C1 segment of cervical spinal cord (tissue), 14 donors: Measurements from ENCODE around the gene SCP2.

Source experiments
- DNase-seq, 14 donors: peaks; one replicate each; lab custom pipeline; 2025; lab: John Stamatoyannopoulos, UW

SCP2 gene

DNA sequence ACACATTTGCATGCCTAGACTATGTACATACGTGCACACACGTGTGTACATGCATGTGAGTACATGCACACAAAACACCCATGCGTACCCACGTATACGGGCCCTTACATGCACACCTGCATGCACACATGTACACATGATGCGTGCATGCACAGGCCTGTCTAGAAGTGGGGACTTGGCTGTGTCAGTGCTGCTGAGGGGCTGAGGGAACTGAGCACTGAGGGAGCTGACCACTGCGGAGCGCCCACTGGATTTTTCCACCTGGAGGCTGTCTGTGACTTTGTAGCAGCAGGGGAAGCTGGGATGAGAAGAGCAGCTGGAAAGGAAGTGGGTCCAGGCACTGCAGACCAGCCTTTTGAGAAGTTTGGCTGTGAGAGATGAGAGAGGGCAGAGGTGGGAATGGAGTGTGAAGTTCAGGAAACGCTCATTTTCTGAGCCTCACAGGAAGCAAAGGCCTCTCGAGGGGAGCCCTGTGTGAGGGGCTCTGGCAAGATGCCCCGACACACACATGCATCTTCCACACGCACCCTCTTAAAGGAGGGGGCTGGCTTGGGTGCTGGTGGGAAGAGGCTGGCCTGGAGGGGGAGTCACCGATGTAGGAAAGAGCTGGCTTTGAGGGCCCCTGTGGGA lies 155.9 kb downstream of the SCP2 start:
- no peak for DNase-seq

DNA sequence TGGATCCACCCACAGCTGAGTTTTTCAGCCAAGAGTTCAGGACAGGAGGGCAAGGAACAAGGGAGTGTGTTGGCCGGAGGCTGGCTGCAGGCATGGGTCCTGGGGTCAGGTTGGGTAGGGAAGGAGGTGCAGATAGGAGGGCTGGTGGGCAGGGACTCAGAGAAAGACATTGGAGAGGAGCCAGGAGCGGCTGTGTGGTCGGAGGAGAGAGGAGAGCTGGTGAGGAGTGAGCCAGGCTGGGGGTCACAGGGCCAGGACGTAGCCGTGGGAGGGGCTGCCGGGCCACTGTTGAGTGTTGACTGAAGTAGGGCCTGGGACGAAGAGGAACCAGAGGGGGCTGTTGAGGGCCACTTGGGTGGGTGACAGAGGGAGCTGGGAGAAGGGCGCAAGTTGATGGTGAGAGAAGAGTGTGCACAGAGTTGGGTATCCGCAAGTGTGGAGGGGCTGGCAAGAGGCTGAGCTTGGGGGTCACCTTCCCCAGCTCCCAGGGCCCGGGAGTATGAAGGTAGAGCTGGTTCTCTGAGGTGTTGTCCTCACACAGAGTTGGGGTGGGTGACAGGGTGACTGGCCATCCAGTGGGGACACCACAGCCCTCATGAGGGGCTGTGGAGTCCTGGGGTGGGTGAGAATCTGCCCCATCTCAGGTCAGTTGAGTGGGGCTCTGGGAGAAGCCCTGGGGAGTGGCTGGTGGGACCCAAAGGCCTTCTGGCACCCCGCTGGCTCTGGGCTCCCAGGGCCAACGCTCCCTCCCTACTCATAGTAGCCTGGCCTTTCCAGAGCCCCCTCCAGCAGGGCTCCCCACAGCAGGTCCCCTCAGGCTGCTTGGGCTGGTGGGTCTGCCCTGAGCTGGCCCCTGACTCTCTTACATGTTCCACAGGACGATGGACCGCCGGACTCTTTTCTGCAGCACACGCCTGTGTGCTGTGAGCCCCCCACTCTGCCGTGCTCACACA lies 156.8 kb downstream of the SCP2 start:
- no peak for DNase-seq

DNA sequence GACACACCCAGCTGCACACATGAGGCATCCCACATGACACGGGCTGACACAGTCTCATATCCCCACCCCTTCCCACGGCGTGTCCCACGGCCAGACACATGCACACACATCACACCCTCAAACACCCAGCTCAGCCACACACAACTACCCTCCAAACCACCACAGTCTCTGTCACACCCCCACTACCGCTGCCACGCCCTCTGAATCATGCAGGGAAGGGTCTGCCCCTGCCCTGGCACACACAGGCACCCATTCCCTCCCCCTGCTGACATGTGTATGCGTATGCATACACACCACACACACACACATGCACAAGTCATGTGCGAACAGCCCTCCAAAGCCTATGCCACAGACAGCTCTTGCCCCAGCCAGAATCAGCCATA lies 157.5 kb downstream of the SCP2 start:
- DNase-seq = no peak

DNA sequence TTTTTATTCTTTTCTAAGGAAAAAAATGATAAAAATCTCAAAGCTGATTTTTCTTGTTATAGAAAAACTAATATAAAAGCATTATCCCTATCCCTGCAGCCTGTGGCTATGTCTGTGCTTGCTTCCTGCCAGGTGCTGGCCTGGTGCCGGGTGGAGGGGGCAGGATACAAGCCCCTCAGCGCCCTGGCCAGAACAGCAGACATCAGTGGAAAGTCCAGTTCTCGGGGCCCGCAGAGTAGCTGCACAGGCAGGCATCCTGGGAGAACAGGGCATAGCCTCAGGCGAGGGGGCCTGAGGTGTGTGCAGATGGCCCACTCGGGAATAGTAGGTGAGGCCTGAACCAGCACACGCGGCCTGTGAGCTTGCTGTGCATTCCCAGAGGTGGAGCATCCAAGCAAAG lies 158.3 kb downstream of the SCP2 start:
- no peak for DNase-seq

GRCh38 chr1:53086491-53087070 lies 159.5 kb downstream of the SCP2 start:
- DNase-seq = peak in 1 of 14 donors; percentile 46

DNA sequence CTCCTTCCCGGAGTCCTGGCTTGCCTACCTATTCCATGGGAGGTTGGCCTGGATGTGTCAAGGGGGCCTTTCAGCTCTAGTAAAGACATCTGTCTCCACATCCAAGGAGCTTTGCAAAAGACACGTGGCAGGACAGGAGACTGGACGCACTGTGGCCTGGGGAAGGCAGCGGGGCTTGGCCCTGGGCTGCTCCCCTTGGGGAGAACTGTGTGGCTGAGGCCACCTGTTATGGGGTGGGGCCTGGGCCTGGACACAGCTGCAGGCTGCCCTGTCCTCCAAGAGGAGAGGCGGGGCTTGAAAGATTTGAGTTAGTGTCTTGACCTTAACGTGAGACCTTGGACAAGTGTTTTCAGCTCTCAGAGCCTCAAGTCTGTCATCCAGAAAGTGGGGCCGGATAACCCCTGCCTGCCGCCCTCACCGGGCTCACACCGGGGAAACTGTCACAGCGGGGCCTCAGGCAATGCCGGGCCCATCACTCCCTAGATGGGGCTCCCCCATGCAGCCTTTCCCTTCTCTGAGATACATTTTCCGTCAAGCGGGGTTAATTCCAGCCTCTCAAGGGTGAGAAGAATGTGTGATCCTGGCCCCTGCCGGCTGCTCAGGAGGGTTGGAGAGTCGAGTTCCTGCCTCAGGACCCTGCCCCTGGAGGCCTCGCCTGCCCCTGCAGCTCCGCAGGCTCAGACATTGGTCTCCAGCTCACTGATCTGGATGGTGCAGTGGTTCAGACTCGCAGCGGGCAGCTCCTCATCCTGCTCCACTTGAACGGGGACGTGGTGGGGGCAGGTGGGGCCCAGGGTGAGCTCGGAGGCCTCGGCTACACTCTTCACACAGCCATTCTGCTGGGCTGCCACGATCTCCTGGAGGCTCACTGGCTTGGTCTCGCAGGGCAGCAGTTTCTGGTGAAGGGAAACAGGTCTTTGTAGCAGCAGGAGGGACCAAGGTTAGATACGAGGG lies 160.5 kb downstream of the SCP2 start:
- DNase-seq = no peak

DNA sequence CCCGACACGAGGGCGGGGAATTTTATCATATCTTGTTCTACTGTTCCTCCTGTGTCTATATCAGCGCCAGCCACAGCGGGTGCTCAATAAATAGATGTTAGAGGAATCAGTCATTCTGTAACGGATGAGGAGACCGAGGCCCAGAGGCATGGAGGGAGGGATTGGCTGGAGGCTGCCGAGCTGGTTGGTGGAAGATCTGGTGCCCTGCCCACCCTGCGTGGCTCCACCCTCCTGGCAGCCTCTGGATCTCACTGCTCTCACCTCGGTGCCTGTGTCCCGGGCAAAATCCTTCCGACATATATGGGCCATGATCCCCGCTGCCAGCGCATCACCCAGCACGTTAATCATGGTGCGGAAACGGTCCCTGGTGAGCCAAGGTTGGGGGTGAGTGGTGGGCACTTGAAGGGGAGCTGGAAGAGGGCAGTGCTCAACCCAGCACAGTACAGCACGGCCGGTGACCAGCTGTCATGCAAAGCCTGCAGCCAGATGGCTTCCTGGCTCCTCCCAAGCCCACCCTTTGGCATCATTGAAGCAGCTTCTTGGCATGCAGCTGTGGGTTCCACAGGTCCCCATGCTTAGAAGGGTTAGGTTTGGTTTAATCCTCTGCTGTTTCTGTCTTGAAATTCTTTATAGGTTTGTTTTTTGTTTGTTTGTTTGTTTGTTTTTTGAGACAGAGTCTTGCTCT lies 161.7 kb downstream of the SCP2 start:
- DNase-seq = no peak

GRCh38 chr1:53089478-53090226 lies 162.6 kb downstream of the SCP2 start:
- no peak for DNase-seq

DNA sequence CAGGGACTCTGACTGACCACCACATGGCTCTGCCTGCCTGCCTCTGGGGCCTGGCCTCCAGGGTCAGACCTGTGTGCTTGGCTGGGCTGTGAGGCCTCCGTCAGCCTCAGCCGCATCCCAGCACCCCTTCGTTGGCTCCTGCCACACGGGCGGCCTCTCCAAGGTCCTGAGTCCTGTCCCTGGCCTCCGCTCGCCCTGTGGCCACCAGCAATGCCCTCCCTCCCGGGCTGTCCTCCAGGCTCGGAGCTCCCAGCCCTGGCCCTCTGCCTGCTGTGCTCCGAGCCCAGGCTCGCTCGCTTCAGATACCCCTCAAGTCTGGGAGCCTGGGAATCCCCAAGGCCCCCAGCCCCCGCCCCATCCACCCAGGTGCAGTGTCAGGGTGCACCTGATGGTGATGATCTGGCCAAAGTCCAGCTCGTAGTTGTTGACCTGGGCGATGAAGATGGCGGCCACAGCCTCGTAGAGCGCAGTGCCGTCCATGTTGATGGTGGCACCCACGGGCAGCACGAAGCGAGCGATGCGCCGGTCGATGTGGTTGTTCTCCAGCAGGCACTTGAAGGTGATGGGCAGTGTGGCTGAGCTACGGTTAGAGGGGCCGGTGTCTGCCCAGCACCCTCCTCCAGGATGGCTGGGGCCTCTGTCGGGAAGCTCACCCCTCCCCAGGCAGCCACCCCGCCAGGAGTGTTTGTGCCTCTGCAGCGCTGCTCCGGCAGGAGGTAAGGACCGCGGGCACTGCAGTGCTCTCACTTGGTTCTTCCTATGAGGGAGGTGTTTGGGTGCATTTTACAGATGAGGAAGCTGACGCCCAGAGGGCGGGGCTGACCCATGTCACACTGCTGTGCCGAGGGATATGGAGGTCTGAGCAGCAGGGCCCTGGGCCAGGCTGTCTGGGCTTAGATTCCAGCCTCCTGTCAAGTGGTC lies 163.4 kb downstream of the SCP2 start:
- no peak for DNase-seq

DNA sequence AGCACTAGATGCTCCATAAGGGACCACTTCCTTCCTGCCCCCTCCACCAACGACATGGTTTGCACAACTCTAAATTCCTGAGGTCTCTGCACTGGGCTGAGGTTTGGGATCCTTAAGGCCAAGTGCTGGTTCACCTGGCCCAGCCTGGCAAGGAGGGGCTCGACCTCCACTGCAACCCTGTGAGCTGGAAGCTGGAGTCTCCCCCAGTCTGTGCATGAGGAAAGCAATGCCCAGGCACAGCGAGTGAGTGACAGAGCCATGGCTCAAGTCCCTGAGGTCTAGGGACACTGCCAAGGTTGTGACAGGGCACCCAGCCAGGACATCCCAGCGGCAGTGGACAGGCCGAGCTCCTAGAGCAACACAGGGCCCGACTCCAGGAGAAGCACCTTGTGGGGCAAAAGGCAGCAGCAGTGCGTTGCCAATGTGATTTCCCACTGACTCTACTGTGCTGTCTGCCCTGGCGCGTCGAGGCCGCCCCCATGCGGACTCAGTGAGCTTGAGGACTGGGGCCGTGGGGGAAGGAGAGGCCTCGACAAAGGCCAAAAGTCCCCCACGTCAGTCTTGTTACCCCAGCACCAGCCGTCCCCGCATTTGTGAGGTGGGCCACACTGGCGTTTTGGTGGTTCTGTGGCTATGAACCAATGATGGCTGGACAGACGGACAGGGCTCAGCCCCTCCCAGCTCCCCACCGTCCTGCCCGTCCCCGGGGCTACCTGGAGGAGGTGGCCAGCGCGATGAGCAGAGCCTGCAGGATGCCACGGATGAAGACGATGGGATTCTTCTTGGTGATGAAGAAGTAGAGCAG lies 165.0 kb downstream of the SCP2 start:
- DNase-seq = peak in 9 of 14 donors; percentile 2 to 85 (median 16)

DNA sequence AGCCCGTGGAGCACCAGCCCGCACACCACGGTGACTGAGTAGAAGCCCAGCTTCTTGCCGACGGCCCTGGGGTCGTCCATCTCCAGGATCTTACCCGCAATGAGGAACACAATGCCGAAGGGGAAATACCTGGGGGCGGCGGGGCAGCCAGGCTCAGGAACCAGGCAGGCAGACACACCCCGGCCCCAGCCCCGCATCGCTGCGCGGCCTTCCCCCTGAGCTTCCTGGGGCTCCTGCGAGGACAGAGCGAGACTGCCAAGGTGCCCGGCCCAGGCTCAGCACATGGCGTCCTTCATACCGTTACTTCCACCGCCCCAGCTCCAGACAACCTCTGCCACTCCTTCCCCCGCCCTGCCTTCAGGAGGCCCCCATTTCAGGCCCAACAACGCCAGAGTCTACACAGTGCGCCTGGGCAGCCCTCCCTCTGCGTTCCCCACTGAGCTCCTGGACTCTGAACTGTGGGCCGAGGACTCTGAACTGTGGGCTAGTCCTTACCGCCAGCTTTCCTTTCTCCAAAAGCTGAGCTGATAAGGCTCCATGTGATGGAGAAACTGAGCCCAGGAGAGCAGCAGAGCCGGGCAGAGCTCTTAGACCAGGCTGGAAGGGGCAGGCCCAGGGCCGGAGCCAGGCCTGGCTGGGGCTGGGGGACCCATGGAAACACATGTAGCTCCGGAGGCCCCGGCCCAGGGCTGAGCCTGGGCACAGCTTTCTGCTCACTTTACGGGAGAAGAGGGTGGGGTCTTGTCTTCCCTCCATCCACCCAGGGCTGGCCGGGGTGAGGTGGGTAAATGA lies 165.8 kb downstream of the SCP2 start:
- no peak for DNase-seq

DNA sequence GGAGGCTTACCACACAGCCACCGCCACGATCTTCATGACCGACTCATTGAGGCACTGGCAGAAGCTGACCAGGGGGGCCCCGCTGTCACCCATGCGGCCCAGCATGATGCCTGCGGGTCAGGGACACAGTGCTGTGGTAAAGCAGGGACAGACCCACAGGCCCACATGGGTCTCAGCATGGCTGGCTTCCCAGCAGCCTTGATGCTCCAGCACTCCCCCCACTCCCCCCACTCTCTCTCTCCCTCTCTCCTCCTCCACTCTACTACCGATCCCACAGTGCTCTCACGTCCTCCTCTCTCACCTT lies 166.3 kb downstream of the SCP2 start:
- DNase-seq = no peak

- DNase-seq = no peak
Measured at GRCh38 chr1:53093778-53094532, 166.9 kb downstream of the SCP2 start.

GRCh38 chr1:53094533-53094919 lies 167.4 kb downstream of the SCP2 start:
- no peak for DNase-seq
